GM23338 (cell line): ENCODE measurements around the gene CORO7. TPM values are rescaled to one million over a fixed set of nuclear protein-coding genes. Genes with fewer than 3 reads are reported as not detected.

Experiments used
- ATAC-seq: fragments of 200-7000 bp; cut with Tn5 transposase; 3 replicates; pipeline ENCODE4 v1.9.1; 2020
- DNase-seq: peaks from one replicate; pipeline ENCODE4 v3.0.0-alpha.2; 2015; ENCODE audit warnings: low spot score
- H2AFZ ChIP-seq: fragments of 200-600 bp; sonication (generic); 2 replicates; pipeline ENCODE4 v1.8.0; 2016; ENCODE audit warnings: antibody characterized with exemption, mild to moderate bottlenecking, moderate library complexity
- H3F3A ChIP-seq: fragments of 200-600 bp; sonication (generic); replicated peaks from 2 replicates; pipeline ENCODE4 v1.8.0; 2017; ENCODE audit warnings: antibody characterized with exemption, mixed run types, low read depth
- H3K27ac ChIP-seq: fragments of 200-600 bp; sonication (generic); 2 replicates; pipeline ENCODE4 v1.6.1; 2016; ENCODE audit warnings: low read depth
- H3K27me3 ChIP-seq: fragments of 200-600 bp; sonication (generic); 2 replicates; pipeline ENCODE4 v1.8.0; 2016; ENCODE audit warnings: mild to moderate bottlenecking, mixed run types, moderate library complexity; ENCODE audit not compliant: insufficient read depth
- H3K36me3 ChIP-seq: fragments of 200-600 bp; sonication (generic); 2 replicates; pipeline ENCODE4 v1.8.0; 2016; ENCODE audit warnings: mild to moderate bottlenecking; ENCODE audit not compliant: insufficient read depth
- H3K4me1 ChIP-seq: fragments of 200-600 bp; sonication (generic); 2 replicates; pipeline ENCODE4 v1.8.0; 2016; ENCODE audit warnings: mild to moderate bottlenecking, moderate library complexity; ENCODE audit not compliant: insufficient read depth
- H3K4me2 ChIP-seq: fragments of 200-600 bp; sonication (generic); 2 replicates; pipeline ENCODE4 v1.7.1; 2017; ENCODE audit warnings: mixed run types
- H3K4me3 ChIP-seq: fragments of 200-600 bp; sonication (generic); 2 replicates; pipeline ENCODE4 v1.6.1; 2016; ENCODE audit warnings: mixed run types
- H3K79me2 ChIP-seq: fragments of 200-600 bp; sonication (generic); replicated peaks from 2 replicates; pipeline ENCODE4 v1.8.0; 2017; ENCODE audit warnings: mild to moderate bottlenecking; ENCODE audit not compliant: insufficient read depth
- H3K9me2 ChIP-seq: fragments of 200-600 bp; sonication (generic); 2 replicates; pipeline ENCODE4 v1.8.0; 2017; ENCODE audit not compliant: insufficient read depth
- H4K20me1 ChIP-seq: fragments of 200-600 bp; sonication (generic); replicated peaks from 2 replicates; pipeline ENCODE4 v1.8.0; 2017; ENCODE audit warnings: mild to moderate bottlenecking; ENCODE audit not compliant: insufficient read depth
- H3K27ac Mint-ChIP-seq: 2 replicates; pipeline ENCODE4 v1.8.0; 2020; ENCODE audit warnings: inconsistent platforms, mild to moderate bottlenecking, moderate library complexity, mixed read lengths
- H3K27me3 Mint-ChIP-seq: 3 replicates; pipeline ENCODE4 v1.8.0; 2022; ENCODE audit warnings: low read depth, mild to moderate bottlenecking, moderate library complexity, mixed read lengths, inconsistent platforms; ENCODE audit not compliant: insufficient read depth, poor library complexity
- H3K36me3 Mint-ChIP-seq: 3 replicates; pipeline ENCODE4 v1.8.0; 2021; ENCODE audit warnings: low read depth, mild to moderate bottlenecking, inconsistent platforms, moderate library complexity, mixed read lengths
- H3K4me1 Mint-ChIP-seq: 3 replicates; pipeline ENCODE4 v1.8.0; 2020; ENCODE audit warnings: mild to moderate bottlenecking, inconsistent platforms, mixed read lengths
- H3K4me3 Mint-ChIP-seq: 3 replicates; pipeline ENCODE4 v1.8.0; 2021; ENCODE audit warnings: moderate library complexity, mild to moderate bottlenecking, inconsistent platforms, mixed read lengths
- H3K9me3 Mint-ChIP-seq: 3 replicates; pipeline ENCODE4 v1.8.0; 2020; ENCODE audit warnings: moderate library complexity, mild to moderate bottlenecking, inconsistent platforms, mixed read lengths
- CREB1 ChIP-seq: fragments of 250-450 bp; sonication (Bioruptor Pico); IDR thresholded peaks from 2 replicates; pipeline ENCODE4 v1.5.0; 2020; ENCODE audit warnings: low read depth, mild to moderate bottlenecking, moderate library complexity
- EZH2 ChIP-seq: fragments of 200-600 bp; sonication (generic); IDR thresholded peaks from one replicate; pipeline ENCODE4 v1.8.0; 2017; ENCODE audit warnings: antibody characterized with exemption, mild to moderate bottlenecking, low read depth; ENCODE audit not compliant: unreplicated experiment
- EZH2phosphoT487 ChIP-seq: fragments of 200-600 bp; sonication (generic); IDR thresholded peaks from one replicate; pipeline ENCODE4 v1.8.1; 2018; ENCODE audit warnings: antibody characterized with exemption; ENCODE audit not compliant: unreplicated experiment
- JUNB ChIP-seq: IDR thresholded peaks from one replicate; pipeline ENCODE4 v1.6.1; 2016; ENCODE audit warnings: antibody characterized with exemption; ENCODE audit not compliant: unreplicated experiment
- NANOG ChIP-seq: IDR thresholded peaks from 2 replicates; pipeline ENCODE4 v1.6.1; 2016; ENCODE audit warnings: antibody characterized with exemption, borderline replicate concordance
- STAT1 ChIP-seq: IDR thresholded peaks from one replicate; pipeline ENCODE4 v1.6.1; 2016; ENCODE audit warnings: antibody characterized with exemption; ENCODE audit not compliant: unreplicated experiment
- ZNF114 ChIP-seq: fragments of 250-450 bp; sonication (Bioruptor Pico); IDR thresholded peaks from 2 replicates; pipeline ENCODE4 v1.5.0; 2020; ENCODE audit warnings: mild to moderate bottlenecking, moderate library complexity
- ZNF331 ChIP-seq: fragments of 250-450 bp; sonication (Bioruptor Pico); IDR thresholded peaks from 2 replicates; pipeline ENCODE4 v1.5.0; 2020; ENCODE audit warnings: low read depth, mild to moderate bottlenecking, moderate library complexity
- polyA plus RNA-seq: library from polyadenylated mRNA; unstranded; fragments of >200 nt; fragmentation: Nextera tagmentation; extraction: Ambion mirVana; gene quantifications from 2 replicates; pipeline ENCODE4 v1.2.1, GENCODE V29; 2016
- total RNA-seq: library from RNA; depleted of rRNA; stranded (reverse); fragments of >200 nt; shearing (Covaris generic); gene quantifications from 2 replicates; pipeline ENCODE4 v1.2.3, GENCODE V29; 2014
- TF ChIP-seq, protein P1 (sequence below), 2 experiments: fragments of 200-600 bp in 1 of 2; sonication (generic) in 1 of 2; conservative IDR thresholded peaks; 2 replicates each; pipeline versions ENCODE4 v1.5.1 to v1.6.1; 2016 to 2017; ENCODE audit warnings: antibody characterized with exemption in 2 of 2, low read depth in 2 of 2, mild to moderate bottlenecking in 2 of 2, moderate library complexity in 1 of 2
- TF ChIP-seq, protein P2 (sequence below): IDR thresholded peaks from 2 replicates; pipeline ENCODE4 v1.6.1; 2016; ENCODE audit warnings: antibody characterized with exemption
- TF ChIP-seq, protein P3 (sequence below): IDR thresholded peaks from one replicate; pipeline ENCODE4 v1.6.1; 2018; ENCODE audit warnings: antibody characterized with exemption; ENCODE audit not compliant: unreplicated experiment

Gene CORO7
- total and polyA plus RNA-seq, 2 experiments from 2014 or later, result 14.2 to 46.4 TPM

DNA sequence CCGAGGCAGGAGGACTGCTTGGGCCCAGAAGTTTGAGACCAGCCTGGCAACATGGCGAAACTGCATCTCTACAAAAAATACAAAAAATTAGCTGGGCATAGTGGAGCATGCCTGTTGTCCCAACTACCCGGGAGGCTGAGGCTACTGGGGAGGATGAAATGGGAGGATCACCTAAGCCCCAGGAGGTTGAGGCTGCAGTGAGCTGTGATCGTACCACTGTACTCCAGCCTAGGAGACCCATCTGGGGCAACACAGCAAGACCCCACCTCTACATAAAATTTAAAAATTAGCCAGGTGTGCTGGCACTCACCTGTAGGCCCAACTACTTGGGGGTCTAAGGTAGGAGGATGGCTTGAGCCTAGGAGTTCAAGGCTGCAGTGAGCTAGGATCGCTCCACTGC is 67.1 kb downstream of the CORO7 start:
- Histone ChIP-seq H3K27me3 (no peaks in the 10 kb centered on the region), H2AFZ (no peak overlapping the region), H3K79me2 (peaks cover 63% of the 10 kb centered on the region), H3K27ac (no peak overlapping the region; the same call in 1 of the 2 replicates), H3K36me3 (no peaks in the 10 kb centered on the region; the same call in 1 of the 2 replicates), H3K4me1 (peaks cover 7% of the 10 kb centered on the region), H3K4me2 (peak overlapping the region; percentile 86; the same call in 1 of the 2 replicates), H3F3A (peaks cover 31% of the 10 kb centered on the region), H3K4me3 (peak overlapping the region; percentile 97; the same call in 1 of the 2 replicates), H4K20me1 (peaks cover 23% of the 10 kb centered on the region), H3K9me2 (no peaks in the 10 kb centered on the region)
- ATAC-seq (no peak), DNase-seq (no peak)
- no peak overlapping the region for H3K27ac Mint-ChIP-seq
- peaks cover 42% of the 10 kb centered on the region for H3K36me3 Mint-ChIP-seq
- peaks cover 12% of the 10 kb centered on the region; the same call in 2 of the 3 replicates for H3K4me1 Mint-ChIP-seq
- no peak overlapping the region for H3K4me3 Mint-ChIP-seq
- H3K27me3 Mint-ChIP-seq, result peaks cover 38% of the 10 kb centered on the region
- H3K9me3 Mint-ChIP-seq, result peaks cover 10% of the 10 kb centered on the region
- no peak for TF ChIP-seq ZNF331 (CRISPR knock-in tag)
- TF ChIP-seq EZH2phosphoT487, result no peak
- TF ChIP-seq, protein P1, sequence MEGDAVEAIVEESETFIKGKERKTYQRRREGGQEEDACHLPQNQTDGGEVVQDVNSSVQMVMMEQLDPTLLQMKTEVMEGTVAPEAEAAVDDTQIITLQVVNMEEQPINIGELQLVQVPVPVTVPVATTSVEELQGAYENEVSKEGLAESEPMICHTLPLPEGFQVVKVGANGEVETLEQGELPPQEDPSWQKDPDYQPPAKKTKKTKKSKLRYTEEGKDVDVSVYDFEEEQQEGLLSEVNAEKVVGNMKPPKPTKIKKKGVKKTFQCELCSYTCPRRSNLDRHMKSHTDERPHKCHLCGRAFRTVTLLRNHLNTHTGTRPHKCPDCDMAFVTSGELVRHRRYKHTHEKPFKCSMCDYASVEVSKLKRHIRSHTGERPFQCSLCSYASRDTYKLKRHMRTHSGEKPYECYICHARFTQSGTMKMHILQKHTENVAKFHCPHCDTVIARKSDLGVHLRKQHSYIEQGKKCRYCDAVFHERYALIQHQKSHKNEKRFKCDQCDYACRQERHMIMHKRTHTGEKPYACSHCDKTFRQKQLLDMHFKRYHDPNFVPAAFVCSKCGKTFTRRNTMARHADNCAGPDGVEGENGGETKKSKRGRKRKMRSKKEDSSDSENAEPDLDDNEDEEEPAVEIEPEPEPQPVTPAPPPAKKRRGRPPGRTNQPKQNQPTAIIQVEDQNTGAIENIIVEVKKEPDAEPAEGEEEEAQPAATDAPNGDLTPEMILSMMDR (conservative IDR thresholded peaks at IDR 0.05; ENCODE audit: low read depth in 2 of 2), result no peak
- TF ChIP-seq ZNF114 (CRISPR knock-in tag), result no peak
- no peak for TF ChIP-seq JUNB
- no peak for TF ChIP-seq CREB1 (CRISPR knock-in tag)

DNA sequence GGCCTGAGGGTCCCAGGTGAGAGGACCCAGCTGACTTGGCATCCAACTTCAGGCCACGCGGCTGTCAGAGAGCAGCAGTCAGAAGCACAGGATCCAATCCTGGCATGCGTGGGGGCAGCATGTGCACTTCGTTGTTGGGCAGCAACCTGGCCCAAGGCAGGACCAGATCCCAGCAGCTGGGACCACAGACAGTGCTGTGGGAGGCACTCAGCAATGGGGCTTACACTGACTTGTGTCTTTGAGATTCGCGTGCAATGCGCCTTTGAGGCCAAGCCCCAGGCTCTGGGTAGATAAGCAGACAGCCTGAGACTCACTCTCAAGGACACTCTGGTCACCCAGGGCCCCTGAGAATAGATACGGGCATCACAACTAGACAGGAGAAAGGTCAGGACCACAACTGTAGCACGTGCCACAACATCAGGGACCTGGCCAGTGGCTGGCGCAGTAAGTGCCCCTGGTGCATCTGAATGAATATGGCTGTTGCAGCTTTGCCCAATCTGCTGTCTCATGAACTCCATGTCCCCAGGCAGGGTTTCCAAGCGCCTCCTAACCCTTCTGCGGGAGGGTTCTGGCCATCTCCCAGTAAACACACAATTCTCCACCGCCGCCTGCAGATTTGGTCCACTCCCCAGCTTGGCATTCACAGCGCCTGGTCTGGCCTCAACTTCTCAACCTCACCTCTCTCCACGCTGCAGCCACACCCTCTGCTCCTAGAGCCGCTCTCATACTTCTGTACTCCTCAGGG is 68.5 kb downstream of the CORO7 start:
- H3K79me2 ChIP-seq, result peaks cover 73% of the 10 kb centered on the region
- Mint-ChIP-seq H3K4me3 (peak overlapping the region; percentile 15; the same call in 1 of the 3 replicates), H3K27ac (no peak overlapping the region; the same call in 1 of the 2 replicates), H3K27me3 (peaks cover 46% of the 10 kb centered on the region), H3K9me3 (peaks cover 18% of the 10 kb centered on the region), H3K4me1 (peaks cover 8% of the 10 kb centered on the region; the same call in 2 of the 3 replicates), H3K36me3 (peaks cover 51% of the 10 kb centered on the region)
- no peak for ATAC-seq
- no peak overlapping the region for H3K4me3 ChIP-seq
- H4K20me1 ChIP-seq, result peaks cover 32% of the 10 kb centered on the region
- H3K4me1 ChIP-seq, result peaks cover 7% of the 10 kb centered on the region
- H3K4me2 ChIP-seq, result no peak overlapping the region
- H2AFZ ChIP-seq, result no peak overlapping the region
- H3K36me3 ChIP-seq, result no peaks in the 10 kb centered on the region; the same call in 1 of the 2 replicates
- H3F3A ChIP-seq, result peaks cover 33% of the 10 kb centered on the region
- no peaks in the 10 kb centered on the region for H3K27me3 ChIP-seq
- no peak overlapping the region for H3K27ac ChIP-seq
- H3K9me2 ChIP-seq, result no peaks in the 10 kb centered on the region
- DNase-seq, result no peak
- TF ChIP-seq JUNB (no peak), STAT1 (no peak), EZH2phosphoT487 (no peak), NANOG (no peak), EZH2 (no peak), CREB1 (CRISPR knock-in tag) (no peak)
- TF ChIP-seq, protein P2, sequence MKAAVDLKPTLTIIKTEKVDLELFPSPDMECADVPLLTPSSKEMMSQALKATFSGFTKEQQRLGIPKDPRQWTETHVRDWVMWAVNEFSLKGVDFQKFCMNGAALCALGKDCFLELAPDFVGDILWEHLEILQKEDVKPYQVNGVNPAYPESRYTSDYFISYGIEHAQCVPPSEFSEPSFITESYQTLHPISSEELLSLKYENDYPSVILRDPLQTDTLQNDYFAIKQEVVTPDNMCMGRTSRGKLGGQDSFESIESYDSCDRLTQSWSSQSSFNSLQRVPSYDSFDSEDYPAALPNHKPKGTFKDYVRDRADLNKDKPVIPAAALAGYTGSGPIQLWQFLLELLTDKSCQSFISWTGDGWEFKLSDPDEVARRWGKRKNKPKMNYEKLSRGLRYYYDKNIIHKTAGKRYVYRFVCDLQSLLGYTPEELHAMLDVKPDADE, result no peak
- TF ChIP-seq, protein P3, sequence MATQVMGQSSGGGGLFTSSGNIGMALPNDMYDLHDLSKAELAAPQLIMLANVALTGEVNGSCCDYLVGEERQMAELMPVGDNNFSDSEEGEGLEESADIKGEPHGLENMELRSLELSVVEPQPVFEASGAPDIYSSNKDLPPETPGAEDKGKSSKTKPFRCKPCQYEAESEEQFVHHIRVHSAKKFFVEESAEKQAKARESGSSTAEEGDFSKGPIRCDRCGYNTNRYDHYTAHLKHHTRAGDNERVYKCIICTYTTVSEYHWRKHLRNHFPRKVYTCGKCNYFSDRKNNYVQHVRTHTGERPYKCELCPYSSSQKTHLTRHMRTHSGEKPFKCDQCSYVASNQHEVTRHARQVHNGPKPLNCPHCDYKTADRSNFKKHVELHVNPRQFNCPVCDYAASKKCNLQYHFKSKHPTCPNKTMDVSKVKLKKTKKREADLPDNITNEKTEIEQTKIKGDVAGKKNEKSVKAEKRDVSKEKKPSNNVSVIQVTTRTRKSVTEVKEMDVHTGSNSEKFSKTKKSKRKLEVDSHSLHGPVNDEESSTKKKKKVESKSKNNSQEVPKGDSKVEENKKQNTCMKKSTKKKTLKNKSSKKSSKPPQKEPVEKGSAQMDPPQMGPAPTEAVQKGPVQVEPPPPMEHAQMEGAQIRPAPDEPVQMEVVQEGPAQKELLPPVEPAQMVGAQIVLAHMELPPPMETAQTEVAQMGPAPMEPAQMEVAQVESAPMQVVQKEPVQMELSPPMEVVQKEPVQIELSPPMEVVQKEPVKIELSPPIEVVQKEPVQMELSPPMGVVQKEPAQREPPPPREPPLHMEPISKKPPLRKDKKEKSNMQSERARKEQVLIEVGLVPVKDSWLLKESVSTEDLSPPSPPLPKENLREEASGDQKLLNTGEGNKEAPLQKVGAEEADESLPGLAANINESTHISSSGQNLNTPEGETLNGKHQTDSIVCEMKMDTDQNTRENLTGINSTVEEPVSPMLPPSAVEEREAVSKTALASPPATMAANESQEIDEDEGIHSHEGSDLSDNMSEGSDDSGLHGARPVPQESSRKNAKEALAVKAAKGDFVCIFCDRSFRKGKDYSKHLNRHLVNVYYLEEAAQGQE, result no peak
